HG02763 (cell line): ENCODE measurements around the gene BEX3.
"Not testable (repeated sequence)": the region's sequence is repeated elsewhere in the genome, so short reads cannot be mapped to it uniquely, and the experiment has no call there.

ENCODE experiments used
- ATAC-seq: cut with Tn5 transposase; IDR thresholded peaks from one replicate; pipeline ENCODE4 v1.9.1; 2021; ENCODE audit warnings: mild to moderate bottlenecking, moderate library complexity; ENCODE audit not compliant: unreplicated experiment

The BEX3 gene

DNA sequence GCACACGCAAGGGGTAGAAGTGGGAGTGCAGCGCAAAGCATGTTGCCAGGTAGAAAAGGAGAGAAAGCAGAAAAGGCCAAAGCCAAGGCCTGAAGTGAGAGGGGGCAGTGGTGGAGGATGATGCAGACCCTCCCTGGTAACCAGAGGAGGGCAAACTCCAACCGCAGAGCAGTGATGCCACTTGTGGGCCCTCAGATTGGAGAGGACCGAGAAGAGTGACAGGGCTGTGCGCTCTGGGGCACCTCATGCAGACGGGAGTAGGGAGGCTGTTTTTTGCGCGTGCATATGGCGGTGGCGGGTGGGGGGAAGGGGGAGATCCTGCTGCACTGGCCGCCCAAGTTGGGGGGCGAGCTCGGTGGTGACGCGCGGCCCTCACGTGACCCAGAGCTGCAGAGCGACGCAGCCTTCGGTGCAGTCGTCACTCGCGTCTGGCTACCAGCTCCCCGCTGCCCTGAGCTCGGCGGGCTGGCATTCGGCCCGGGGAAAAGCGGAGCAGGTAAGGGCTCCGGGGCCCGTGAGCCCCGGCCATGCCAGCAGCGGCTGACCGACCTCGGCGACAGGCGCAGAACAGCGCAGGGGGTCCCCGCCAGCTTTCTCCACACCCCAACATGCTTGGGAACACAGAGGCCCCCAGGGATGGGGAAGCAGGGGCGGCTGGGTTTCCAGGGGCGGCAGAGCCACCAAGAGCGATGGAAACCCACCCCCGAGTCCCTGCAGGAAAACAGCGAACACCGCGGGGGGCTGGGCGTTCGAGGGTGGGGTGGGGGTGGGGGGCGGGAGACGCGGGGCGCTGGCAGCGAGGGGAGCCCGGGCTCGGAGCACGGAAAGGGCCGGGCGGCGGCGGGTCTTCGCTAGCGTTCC is at the start of gene BEX3:
Gene BEX3 (plus strand): TSS at position 421 of the 861 bp plus-strand sequence. CDS start 984 bp downstream, outside the sequence.
- ATAC-seq, result no peak

DNA sequence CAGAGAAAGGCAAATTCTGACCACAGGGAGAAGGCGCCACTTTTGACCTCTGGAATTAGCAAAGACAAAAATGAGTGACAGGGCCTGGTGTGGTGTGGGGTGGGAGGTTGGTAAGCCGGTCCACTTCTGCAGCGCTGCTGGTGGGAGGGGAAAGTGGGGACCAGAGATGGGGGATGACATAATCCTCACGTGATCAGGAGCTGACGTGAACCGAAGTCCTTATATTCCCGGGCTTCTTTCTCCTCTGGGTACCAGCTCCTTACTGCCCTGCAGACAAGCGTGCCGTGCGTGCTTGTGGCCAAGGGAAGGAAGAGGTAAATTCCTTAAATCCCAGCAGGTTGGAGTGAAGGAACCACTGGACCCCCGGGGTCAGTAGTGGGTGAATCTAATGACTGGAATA is 46.3 kb upstream of the BEX3 start, which contains the start of gene TCEAL7:
Gene TCEAL7 (plus strand): TSS at position 249 of the 400 bp plus-strand sequence. CDS start 1,165 bp downstream, outside the sequence.
- no peak for ATAC-seq

DNA sequence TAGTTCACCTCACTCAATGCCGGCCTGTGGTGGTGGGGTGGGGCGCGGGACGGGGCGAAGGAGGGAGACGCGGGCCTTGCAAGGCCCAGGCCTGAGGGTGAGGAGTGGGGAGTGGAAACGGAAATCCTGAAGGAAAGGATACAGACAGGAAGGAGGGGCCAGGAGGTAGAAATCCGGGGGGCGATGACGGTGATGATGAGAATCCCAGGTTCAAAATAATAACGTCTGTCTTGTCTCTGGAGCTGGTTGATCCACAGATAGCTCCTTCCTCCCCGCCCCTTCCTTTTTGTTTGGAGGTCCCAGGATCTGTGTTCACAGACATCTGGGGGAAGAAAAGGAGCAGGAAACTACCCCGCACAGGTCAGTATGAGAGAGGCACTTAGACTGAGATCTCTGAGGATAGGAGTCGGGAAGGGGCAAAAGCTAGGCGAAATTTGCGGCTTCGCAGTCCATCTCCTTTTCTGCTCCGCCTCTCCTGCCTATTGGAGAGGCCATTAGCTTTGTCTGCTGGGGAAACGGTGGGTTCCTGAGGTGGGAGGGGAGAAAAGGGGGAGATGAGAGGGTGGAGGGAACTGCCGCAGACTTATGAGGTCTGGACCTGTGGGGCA is 45.6 kb upstream of the BEX3 start:
- no peak for ATAC-seq

DNA sequence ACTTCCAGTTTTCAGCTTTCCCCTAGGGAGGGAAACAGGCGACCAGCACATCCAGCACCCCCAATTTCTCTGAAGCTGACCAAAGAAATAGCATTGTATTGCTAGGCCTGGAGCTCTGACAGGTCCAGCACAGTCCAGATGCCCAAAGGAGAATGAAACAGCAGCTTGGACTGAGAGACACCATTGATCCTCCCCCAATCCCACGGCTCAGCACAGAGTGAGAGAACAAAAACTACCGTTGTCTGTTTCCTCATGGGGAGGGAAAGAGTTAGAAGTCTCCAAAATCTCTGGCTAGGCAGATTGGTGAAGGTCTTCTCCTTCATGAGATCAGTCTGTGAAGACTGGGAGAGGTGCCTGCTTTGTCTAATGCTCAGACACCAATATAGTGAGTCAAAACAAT is 37.7 kb upstream of the BEX3 start:
- no peak for ATAC-seq

DNA sequence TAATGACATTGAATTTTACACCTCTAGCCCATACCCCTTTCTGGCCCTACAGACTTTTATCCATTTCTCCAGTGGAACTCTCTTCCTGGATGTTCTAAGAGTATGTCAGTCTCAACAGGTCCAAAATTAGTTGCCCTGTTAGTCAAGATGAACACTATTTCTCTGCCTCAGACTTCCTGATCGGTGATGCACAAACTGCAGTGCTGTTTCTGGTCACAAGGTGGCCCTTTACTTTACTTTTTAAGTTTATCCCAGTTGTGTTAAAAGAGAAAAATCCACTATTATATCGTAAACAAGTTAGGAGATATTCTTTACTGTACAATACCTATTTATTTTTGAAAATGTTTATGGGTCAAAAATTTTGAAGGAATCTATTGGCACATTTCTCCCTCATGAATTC is 33.2 kb upstream of the BEX3 start:
- ATAC-seq, result no peak

DNA sequence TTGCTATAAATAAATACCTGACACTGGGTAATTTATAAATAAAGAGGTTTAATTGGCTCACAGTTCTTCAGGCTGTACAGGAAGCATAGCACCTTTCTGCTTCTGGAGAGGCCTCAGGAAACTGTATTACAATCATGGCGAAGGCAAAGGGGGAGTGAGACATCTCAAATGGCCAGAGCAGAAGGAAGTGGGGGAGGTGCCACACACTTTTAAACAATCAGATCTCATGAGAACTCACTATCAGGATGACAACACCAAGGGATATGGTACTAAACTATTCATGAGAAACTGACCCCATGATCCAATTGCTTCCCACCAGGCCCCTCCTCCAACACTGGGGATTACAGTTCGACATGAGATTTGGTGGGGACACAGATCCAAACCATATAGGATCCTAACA is 31.7 kb upstream of the BEX3 start:
- no peak for ATAC-seq

DNA sequence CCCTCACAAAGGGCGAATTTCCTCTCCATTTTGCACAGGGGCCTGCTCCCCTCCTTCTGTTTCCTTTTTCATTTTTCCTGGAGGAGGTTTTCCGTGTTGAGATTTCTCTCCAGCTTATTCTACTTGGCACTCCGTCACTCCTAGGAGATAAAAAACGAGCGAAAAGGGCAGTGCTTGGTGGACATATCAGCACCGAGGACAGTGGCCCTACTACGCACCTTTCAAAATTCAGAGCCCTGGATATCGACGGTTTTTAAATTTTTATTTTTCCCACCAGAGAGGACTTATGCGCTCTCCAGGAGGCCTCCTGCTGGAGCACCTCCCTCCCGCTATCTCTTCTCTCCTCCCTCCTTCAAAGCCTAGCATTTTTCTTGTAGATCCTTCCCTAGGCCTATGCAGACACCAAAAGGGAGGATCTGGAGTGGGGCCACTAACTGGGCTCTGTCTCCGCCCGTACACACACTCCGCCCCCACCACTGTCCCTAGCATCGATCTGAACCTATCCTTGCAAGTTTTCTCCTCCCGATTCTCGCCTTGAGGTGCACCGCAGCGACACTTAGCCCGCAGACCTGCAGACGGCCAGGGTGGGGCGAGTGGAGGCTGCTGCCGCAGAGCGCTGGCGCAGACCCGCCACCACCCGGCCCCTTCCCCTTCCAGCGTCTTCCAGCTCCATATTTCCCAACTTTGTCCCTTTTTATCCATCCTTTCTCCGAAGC is 28.5 kb upstream of the BEX3 start:
- no peak for ATAC-seq

DNA sequence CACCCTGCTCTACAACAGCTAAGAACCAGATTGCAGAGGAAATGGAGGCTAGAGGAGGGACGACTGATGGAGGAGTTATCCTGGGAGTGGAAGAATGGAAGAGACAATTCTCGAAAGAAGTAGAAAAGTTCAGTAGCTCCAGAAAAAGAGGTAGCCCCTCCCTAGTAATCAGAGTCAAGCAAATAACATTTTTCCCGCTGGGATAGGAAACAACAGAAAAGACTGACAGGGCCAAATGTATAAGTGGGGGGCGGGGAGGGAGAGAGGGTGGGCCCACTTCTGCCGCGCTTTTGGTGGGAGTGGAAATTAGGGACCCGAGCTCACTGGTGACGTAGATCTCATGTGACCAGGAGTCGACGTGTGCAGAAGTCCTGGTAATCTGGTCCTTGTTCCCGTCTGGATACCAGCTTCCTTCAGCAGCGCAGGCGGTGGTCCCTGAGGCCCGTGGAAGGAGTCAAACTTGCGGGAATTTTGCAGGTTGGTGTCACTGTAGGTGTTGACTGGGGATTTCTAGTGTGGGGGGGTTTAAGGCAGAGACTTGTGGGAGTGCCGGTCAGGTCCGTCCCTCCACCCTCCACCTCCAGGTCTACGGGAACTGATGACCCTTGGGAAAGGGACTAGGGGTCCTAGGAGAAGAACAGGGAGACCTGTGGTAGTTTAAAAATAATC is 20.1 kb upstream of the BEX3 start, which contains the start of gene TCEAL9:
Gene TCEAL9 (plus strand): TSS at position 377 of the 669 bp plus-strand sequence. CDS start 1,179 bp downstream, outside the sequence.
- no peak for ATAC-seq

DNA sequence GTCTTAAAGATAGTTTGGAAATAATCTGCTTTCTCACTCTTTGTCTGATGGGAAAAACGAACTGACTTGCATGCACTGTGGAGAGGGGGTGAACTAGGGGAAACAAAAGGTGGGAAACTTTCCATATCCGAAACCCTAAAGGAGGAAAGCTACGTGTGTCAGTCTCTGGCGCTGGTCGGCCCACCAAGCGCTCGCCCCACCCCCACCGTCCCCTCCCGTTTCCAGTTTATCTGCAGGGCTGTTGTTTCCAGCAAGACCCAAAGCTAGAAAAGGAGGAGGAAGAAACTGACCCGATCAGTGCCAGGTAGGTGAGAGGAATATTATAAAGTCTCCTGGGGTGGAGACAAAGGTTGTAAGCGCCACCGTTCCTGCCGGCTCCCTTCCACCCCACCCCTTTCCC is 19.5 kb upstream of the BEX3 start:
- ATAC-seq, result no peak

DNA sequence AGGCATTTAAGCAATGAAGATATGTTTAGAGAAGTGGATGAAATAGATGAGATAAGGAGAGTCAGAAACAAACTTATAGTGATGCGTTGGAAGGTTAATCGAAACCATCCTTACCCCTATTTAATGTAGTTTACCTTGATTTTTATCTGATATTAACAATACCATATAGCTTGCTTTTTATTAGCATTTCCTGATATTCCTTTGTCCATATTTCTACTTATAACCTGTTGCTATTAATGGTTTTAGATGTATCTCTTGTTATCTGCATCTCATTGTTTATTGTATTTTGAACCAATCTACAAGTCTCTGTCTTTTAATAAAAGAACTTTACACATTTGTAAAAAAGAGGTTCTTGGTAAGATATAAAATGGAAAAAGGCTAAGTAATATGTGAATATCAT is 18.5 kb upstream of the BEX3 start:
- ATAC-seq, result no peak

DNA sequence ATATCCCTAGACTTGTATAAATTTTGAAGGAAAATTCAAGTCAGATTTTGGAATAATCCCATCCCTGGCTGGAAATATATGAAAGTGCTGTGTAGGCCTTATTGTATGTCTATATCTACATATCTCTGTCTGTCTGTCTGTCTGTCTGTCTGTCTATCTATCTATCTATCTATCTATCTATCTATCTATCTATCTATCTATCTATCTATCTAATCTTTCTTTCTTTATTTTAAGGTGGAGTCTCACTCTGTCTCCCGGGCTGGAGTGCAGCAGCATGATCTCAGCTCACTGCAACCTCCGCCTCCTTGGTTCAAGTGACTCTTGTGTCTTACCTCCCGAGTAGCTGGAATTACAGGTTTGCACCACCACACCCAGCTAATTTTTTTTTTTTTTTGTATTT is 16.7 kb upstream of the BEX3 start:
- ATAC-seq, result not testable (repeated sequence)

DNA sequence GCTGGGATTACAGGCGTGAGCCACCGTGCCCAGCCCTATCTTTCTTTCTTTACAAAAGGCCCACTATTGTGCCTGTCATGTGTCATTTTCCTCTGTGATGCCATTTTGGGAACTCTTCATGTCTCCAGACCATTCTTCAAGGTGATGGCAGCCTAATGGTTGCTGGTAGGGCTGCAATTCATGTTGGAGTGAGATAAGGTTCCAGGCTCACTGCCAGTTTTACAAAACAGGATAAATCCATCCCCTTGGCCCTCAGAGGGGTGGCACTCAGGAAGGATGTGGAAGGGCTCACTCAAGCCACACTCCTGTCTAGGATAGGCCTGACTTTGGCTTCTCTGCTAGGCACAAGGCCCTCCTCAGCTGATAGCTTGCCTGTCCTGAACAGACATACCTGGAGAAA is 16.2 kb upstream of the BEX3 start:
- no peak for ATAC-seq

DNA sequence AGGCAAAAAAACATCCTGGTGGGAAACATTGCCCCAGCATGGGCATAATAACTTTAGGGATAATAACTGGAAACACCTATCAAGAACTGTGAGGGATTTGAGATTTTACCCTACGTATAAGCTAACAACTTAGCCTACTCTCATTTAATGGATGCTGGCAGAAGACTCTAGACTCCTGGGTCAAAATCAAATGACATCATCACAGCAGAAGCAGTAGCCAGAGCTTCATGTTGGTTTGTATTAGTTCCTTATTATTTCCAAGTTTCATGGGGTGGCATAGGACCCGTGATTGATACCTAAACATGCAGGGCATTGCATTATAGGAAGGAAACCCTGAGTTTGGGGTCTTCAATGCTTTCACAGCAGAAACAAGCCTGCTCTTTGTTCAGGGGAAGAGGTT is 15.4 kb upstream of the BEX3 start:
- ATAC-seq, result no peak

DNA sequence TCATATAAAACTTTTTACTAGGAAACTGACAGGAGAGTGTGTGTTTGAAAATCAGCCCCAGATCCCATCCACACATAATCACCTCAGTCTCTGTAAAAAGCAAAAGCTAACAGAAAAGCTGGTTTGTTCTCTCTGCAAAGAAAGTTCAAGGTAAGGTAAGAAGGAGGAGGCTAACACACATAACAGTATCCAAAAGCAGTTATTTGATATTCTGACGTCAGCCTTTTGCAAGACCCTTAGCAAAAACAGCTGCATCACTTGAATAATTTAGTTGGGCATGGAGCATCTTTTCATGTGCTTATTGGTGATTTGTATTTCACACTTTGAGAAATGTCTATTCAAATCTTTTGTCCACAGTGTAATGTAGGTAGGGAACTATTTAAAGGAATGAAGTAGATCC is 14.5 kb upstream of the BEX3 start:
- no peak for ATAC-seq

DNA sequence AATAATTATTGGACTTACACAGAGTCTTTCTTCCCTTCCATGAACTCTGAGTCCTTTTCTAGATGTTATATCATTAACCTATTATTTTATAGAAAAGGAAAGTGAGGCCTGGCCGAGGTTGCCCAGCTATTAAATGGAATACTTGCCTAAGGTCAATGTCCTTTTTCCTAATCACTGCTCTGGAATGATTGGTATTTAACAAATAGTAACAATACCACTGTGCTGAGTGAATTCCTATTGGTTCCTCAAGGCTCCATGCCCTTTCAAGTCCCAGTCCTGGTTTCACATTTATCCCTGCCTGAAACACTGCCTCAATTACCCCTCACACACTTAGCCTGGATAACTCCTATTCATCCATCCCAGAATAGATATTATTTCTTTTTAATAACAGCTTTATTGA is 13.9 kb upstream of the BEX3 start:
- ATAC-seq, result no peak

DNA sequence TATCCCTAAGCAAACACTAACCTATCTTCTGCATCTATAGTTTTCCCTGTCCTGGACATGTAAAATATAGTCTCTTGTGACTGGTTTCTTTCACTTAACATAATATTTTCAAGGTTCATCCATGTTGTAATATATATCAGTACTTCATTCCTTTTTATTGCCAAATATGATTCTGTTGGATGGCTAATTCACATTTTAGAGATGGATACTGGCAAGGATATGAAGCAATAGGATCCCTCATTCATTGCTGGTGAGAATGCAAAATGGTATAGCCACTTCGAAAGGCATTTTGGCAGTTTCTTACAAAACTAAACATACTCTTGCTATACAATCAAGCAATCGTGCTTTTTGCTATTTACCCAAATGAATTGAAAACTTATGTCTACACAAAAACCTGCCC is 13.3 kb upstream of the BEX3 start:
- ATAC-seq, result no peak

DNA sequence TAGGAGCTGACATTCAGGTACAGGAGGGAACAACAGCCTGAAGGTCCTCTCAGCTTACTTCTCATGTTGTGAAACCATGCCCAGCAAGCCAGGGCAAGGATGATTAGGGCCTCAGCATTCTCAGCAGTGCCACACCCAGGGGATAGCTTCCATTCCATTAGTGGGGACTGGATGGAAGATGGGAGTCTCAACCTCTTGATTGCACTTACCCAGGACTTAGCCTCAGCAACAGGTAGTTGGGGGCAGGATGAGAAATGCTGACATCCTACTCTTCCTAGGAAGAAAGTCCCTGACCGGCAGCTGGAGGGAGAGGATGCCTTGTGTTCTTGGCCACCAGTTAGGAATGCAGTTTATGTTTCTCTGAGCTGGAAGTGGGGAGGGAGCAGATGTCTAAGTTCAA is 8.8 kb upstream of the BEX3 start:
- ATAC-seq, result no peak

DNA sequence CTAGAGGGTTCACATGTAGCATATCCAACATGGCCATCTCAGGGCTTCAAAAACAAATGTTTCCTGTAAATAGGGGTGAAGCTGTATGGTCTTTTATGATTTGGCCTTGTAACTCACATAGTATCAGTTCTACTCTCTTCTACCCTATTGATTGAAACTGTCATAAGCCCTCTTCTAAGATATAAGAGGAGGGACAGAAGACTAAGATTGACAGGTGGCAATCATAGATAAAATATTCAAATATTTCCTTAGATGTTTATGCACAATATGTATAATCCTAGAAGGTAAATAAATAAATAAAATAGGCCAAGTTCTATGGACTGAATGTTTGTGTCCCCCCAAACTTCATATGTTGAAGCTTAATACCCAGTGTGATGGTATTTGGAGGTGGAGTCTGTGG is 6.9 kb upstream of the BEX3 start:
- ATAC-seq, result no peak

DNA sequence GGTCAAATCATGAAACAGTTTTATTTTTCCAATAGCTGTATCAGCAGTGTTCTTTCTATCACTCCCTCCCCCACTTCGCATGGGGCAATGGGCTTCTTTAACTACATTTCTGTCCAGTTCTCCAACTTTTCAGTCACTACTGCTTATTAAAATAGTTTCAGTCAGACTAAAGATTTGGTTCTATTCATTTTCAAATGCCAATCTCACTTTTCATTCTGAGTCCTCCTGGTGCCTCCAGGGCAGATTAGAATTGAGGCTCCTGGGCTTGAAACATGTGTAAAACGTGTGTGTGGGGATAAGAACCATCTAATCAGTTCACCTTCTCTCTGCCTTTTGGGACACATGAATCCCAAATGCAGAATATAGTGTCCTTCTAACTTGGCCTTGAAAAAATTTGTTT is 3.5 kb upstream of the BEX3 start:
- no peak for ATAC-seq

DNA sequence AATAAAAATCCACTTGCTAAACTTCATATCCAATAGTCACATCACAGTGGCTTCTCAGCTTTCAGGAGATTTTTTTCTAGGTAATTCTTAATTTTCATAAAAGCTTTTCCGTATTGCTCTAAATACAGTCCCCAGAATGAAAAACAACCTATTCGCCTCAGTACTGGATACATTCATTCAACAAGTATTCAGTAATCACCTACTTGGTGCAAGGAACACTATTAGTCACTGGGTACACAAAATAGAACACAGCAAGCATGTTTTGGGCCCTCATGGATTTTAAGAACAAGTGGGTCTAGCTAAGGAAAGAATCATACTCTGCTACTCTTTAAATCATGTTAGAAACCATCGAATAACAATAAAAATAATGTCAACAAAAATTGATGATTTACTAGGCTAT is 2.8 kb upstream of the BEX3 start:
- no peak for ATAC-seq

DNA sequence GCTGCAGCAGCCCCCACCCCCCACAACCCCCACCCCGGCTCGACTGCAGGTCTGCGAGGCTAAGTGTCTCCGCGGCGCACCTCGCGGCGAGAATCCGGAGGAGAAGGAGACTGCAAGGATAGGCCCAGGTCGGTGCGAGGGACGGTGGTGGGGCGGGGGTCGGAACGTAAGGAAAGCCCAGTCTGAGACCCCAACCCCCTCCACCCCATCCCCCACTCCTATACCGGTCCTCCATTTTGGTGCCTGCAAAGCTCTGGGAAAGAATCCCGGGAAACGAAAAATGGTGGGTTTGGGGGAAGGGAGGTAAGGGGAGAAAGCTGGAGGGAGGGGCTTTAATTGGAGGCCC is 614 bp downstream of the BEX3 start:
- ATAC-seq, result no peak
